ENCODE measurements around the gene DYNC1LI1. TPM values are rescaled to one million over a fixed set of nuclear protein-coding genes. Genes with fewer than 3 reads are reported as not detected.

Gene DYNC1LI1
- total RNA-seq (2022; extraction: Qiagen RNA extraction), result 38.5 to 48.1 TPM (median 40.8 TPM) in 5 replicates

DNA sequence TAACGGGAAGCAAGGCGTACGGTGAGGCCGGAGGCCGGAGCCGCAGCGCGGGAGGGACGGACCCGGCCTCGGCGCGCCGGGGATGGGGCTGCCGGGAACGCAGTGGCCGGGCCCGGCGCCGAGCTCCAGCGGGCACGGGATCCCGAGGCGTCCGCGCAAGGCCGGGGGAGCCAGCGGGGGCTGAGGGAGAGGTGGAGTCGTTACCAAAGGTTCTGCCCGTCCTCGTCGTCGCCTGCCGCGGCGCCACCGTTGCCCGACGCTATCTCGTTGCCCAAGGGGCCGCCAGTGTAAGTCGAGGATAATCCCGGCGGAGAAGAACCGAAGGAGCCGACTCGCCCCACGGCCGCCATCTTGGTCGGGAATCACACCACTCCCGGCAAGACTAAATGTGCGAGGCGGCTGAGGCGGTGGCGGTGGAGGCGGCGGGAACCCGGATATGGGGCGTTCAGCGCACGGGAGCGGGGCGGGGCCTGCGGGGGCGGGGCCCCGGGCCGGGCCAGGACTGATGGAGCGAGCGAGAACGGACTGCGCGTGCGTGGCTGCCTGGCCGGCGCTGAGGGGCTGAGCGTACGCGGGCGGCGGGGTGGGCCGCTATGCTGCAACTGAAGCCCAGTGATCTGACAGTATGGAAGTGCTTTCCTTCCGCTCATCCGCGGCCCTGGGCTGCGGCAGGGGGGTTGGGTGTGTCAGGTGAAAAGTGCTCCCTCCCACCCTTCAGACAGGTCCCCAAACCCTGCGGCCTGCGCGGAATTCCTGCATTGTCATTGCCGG, at the start of gene DYNC1LI1:
Gene DYNC1LI1 (minus strand): TSS at position 438 of the 771 bp plus-strand sequence. CDS start 88 bp downstream, at position 350.

GRCh38 chr3:32502118-32502945, 68.3 kb downstream of the DYNC1LI1 start, which contains the start of gene CMTM6:
CMTM6 (minus strand) TSS chr3:32502852; CDS start chr3:32502745, 107 bp downstream.

Other genes starting within 250 kb of the DYNC1LI1 start
- 22.0 to 38.3 TPM (median 35.2 TPM) in 5 replicates for gene CMTM7, start 179.0 kb downstream of the DYNC1LI1 start, total RNA-seq (2022; extraction: Qiagen RNA extraction)
- 33.8 to 49.5 TPM (median 40.3 TPM) in 5 replicates for gene CMTM6, start 68.0 kb downstream of the DYNC1LI1 start, total RNA-seq (2022; extraction: Qiagen RNA extraction)
- gene CNOT10, start 114.3 kb upstream of the DYNC1LI1 start, total RNA-seq (2022; extraction: Qiagen RNA extraction), result 25.8 to 31.5 TPM (median 28.9 TPM) in 5 replicates
- 0.02 TPM in 2 of 5 replicates, not detected in the others for gene TRIM71, start 247.1 kb upstream of the DYNC1LI1 start, total RNA-seq (2022; extraction: Qiagen RNA extraction)

Data from A549 treated with Hydrocortisone at 1 μM for 4 hours (cell line).